HCT116 (cell line): ENCODE data around the gene FAM78B. TPM values are rescaled to one million over a fixed set of nuclear protein-coding genes. Genes with fewer than 3 reads are reported as not detected.

Experiments
- ATAC-seq: fragments of 200-7000 bp; cut with Tn5 transposase; 2 replicates; pipeline ENCODE4 v1.9.1; 2020; ENCODE audit warnings: mild to moderate bottlenecking, moderate library complexity
- BruUV-seq: library from RNA; stranded (reverse); fragments of 400-500 nt; replicated peaks from 2 replicates; lab custom pipeline; 2021; lab: Mats Ljungman, UMichigan
- CTCF ChIA-PET: fragments of 300-600 bp; sonication (Branson Sonifier 250); formaldehyde crosslinking; loops from one replicate; lab custom pipeline; 2021; ENCODE audit warnings: antibody characterized with exemption; lab: Charles Lee
- POLR2A ChIA-PET: fragments of 300-600, 350-600 bp; sonication (Branson Sonifier 250); formaldehyde crosslinking; loops from one replicate; lab custom pipeline; 2021; ENCODE audit warnings: antibody characterized with exemption; lab: Charles Lee
- RAD21 ChIA-PET, 2 experiments: fragments of 300-600 bp; sonication (Branson Sonifier 250); formaldehyde crosslinking; loops; one replicate each; lab custom pipeline; 2023; ENCODE audit warnings: low total read pairs in 2 of 2; ENCODE audit not compliant: uncharacterized antibody in 2 of 2, unreplicated experiment in 2 of 2, low non-redundant PET in 1 of 2; lab: Charles Lee
- DNase-seq: peaks from one replicate; pipeline ENCODE4 v3.0.0-alpha.2; 2010; ENCODE audit warnings: low read depth, low spot score
- H2AFZ ChIP-seq: fragments of 200-600 bp; shearing (Covaris generic), sonication (generic); 2 replicates; pipeline ENCODE4 v1.6.1; 2017; ENCODE audit warnings: low read depth, mixed run types, mixed read lengths, antibody characterized with exemption, low read length; ENCODE audit not compliant: poor library complexity, severe bottlenecking
- H3K27ac ChIP-seq: 2 replicates; pipeline ENCODE4 v1.5.1; 2012; ENCODE audit warnings: low read depth, low read length
- H3K27me3 ChIP-seq: fragments of 200-600 bp; sonication (generic); 2 replicates; pipeline ENCODE4 v1.6.1; 2016; ENCODE audit warnings: mixed run types, low read length, mixed read lengths; ENCODE audit not compliant: insufficient read depth
- H3K36me3 ChIP-seq, 2 experiments: fragments of 200-500 bp in 1 of 2; fragments of 200-600 bp in 1 of 2; sonication (Bioruptor generic) in 1 of 2; sonication (generic) in 1 of 2; 2 replicates each; pipeline versions ENCODE4 v1.5.1 to v1.6.1; 2014 to 2016; ENCODE audit warnings: low read length in 2 of 2, inconsistent platforms in 1 of 2, mixed read lengths in 1 of 2, mixed run types in 1 of 2; ENCODE audit not compliant: insufficient read depth in 2 of 2, control insufficient read depth in 1 of 2
- H3K4me1 ChIP-seq, 2 experiments: fragments of 200-600 bp in 1 of 2; sonication (generic) in 1 of 2; 2 replicates each; pipeline versions ENCODE4 v1.5.1 to v1.6.1; 2012 to 2017; ENCODE audit warnings: low read length in 2 of 2, inconsistent platforms in 1 of 2, mild to moderate bottlenecking in 1 of 2, mixed read lengths in 1 of 2, mixed run types in 1 of 2, moderate library complexity in 1 of 2; ENCODE audit not compliant: insufficient read depth in 2 of 2, control insufficient read depth in 1 of 2
- H3K4me2 ChIP-seq: fragments of 200-600 bp; sonication (generic); 2 replicates; pipeline ENCODE4 v1.6.1; 2017; ENCODE audit warnings: mixed run types, low read length, mixed read lengths
- H3K4me3 ChIP-seq, 2 experiments: fragments of 200-600 bp in 1 of 2; sonication (generic) in 1 of 2; replicated peaks in 1 of 2; 2 replicates each; pipeline ENCODE4 v1.5.1; 2011 to 2016; ENCODE audit warnings: low read length in 2 of 2, control low read depth in 1 of 2, low read depth in 1 of 2, mild to moderate bottlenecking in 1 of 2, mixed read lengths in 1 of 2, mixed run types in 1 of 2
- H3K79me2 ChIP-seq: fragments of 200-600 bp; sonication (generic); 2 replicates; pipeline ENCODE4 v1.6.1; 2017; ENCODE audit warnings: mild to moderate bottlenecking, mixed run types, low read length, moderate library complexity, mixed read lengths; ENCODE audit not compliant: insufficient read depth
- H3K9ac ChIP-seq: fragments of 200-600 bp; sonication (generic); 2 replicates; pipeline ENCODE4 v1.6.1; 2016; ENCODE audit warnings: low read length, mixed read lengths
- H3K9me2 ChIP-seq: fragments of 200-600 bp; sonication (generic), shearing (Covaris generic); 2 replicates; pipeline ENCODE4 v1.6.1; 2017; ENCODE audit warnings: mixed run types, mild to moderate bottlenecking, moderate library complexity; ENCODE audit not compliant: insufficient read depth
- H3K9me3 ChIP-seq, 2 experiments: fragments of 200-500 bp in 1 of 2; fragments of 200-600 bp in 1 of 2; sonication (Bioruptor generic) in 1 of 2; sonication (generic) in 1 of 2; 2 replicates each; pipeline ENCODE4 v1.6.1; 2014 to 2017; ENCODE audit warnings: low read length in 2 of 2, mixed read lengths in 2 of 2, inconsistent platforms in 1 of 2, low read depth in 1 of 2, mild to moderate bottlenecking in 1 of 2, mixed run types in 1 of 2, moderate library complexity in 1 of 2; ENCODE audit not compliant: control insufficient read depth in 1 of 2, insufficient read depth in 1 of 2
- H4K20me1 ChIP-seq: fragments of 200-600 bp; sonication (generic), shearing (Covaris generic); 2 replicates; pipeline ENCODE4 v1.6.1; 2017; ENCODE audit warnings: mixed run types, mild to moderate bottlenecking, moderate library complexity; ENCODE audit not compliant: insufficient read depth
- CBX3 ChIP-seq: IDR thresholded peaks from 2 replicates; pipeline ENCODE4 v1.6.1; 2012; ENCODE audit warnings: low read depth
- CEBPB ChIP-seq: IDR thresholded peaks from 2 replicates; pipeline ENCODE4 v1.6.1; 2012; ENCODE audit warnings: low read depth
- EGR1 ChIP-seq: IDR thresholded peaks from 2 replicates; pipeline ENCODE4 v1.6.1; 2012; ENCODE audit warnings: low read depth
- EZH2 ChIP-seq: fragments of 200-600 bp; sonication (generic); IDR thresholded peaks from 2 replicates; pipeline ENCODE4 v1.6.1; 2017; ENCODE audit warnings: antibody characterized with exemption, mixed run types
- EZH2phosphoT487 ChIP-seq: fragments of 200-600 bp; IDR thresholded peaks from 2 replicates; pipeline ENCODE4 v1.6.1; 2018; ENCODE audit warnings: antibody characterized with exemption, borderline replicate concordance
- FOSL1 ChIP-seq: IDR thresholded peaks from 2 replicates; pipeline ENCODE4 v1.6.1; 2012; ENCODE audit warnings: low read depth
- POLR2AphosphoS5 ChIP-seq: IDR thresholded peaks from 2 replicates; pipeline ENCODE4 v1.6.1; 2011; ENCODE audit warnings: mild to moderate bottlenecking, low read depth, low read length, moderate library complexity
- RAD21 ChIP-seq: IDR thresholded peaks from 2 replicates; pipeline ENCODE4 v1.6.1; 2012; ENCODE audit warnings: low read depth, mild to moderate bottlenecking
- SP1 ChIP-seq: IDR thresholded peaks from 2 replicates; pipeline ENCODE4 v1.6.1; 2012; ENCODE audit warnings: low read depth
- YY1 ChIP-seq: IDR thresholded peaks from 2 replicates; pipeline ENCODE4 v1.6.1; 2011; ENCODE audit warnings: low read length, low read depth, moderate library complexity, mild to moderate bottlenecking; ENCODE audit not compliant: insufficient replicate concordance; ENCODE audit errors: extremely low read depth
- ZNF274 ChIP-seq: fragments of 200-500 bp; sonication (Bioruptor generic); IDR thresholded peaks from 2 replicates; pipeline ENCODE4 v1.6.1; 2014; ENCODE audit warnings: mild to moderate bottlenecking, low read depth, low read length, inconsistent platforms
- intact Hi-C: fragments of 100-400 bp; cut with micrococcal nuclease; formaldehyde crosslinking; loops from 2 replicates; pipeline ENCODE4 v1.10.0; 2022
- total RNA-seq: library from RNA; stranded (reverse); gene quantifications from one replicate; pipeline ENCODE4 v1.2.1, GENCODE V29; 2021; ENCODE audit not compliant: unreplicated experiment
- TF ChIP-seq, protein P1 (sequence below): IDR thresholded peaks from 2 replicates; pipeline ENCODE4 v1.6.1; 2012
- TF ChIP-seq, protein P2 (sequence below), 3 experiments: fragments of 200-600 bp in 1 of 3; sonication (generic) in 1 of 3; IDR thresholded peaks in 2 of 3; conservative IDR thresholded peaks in 1 of 3; 2 replicates each; pipeline ENCODE4 v1.5.1; 2012 to 2017; ENCODE audit warnings: low read depth in 2 of 3, low read length in 2 of 3, antibody characterized with exemption in 1 of 3, borderline replicate concordance in 1 of 3, control low read depth in 1 of 3, mild to moderate bottlenecking in 1 of 3, mixed read lengths in 1 of 3, mixed run types in 1 of 3, moderate library complexity in 1 of 3; ENCODE audit not compliant: insufficient read depth in 1 of 3
- TF ChIP-seq, protein P3 (sequence below): IDR thresholded peaks from 2 replicates; pipeline ENCODE4 v1.6.1; 2012
- TF ChIP-seq, protein P4 (sequence below): IDR thresholded peaks from 2 replicates; pipeline ENCODE4 v1.6.1; 2011; ENCODE audit warnings: mild to moderate bottlenecking, low read length, moderate library complexity; ENCODE audit not compliant: insufficient replicate concordance; ENCODE audit errors: extremely low read depth

Gene FAM78B
- total RNA-seq, 1 experiment from 2014 or later = 1.4 TPM

DNA sequence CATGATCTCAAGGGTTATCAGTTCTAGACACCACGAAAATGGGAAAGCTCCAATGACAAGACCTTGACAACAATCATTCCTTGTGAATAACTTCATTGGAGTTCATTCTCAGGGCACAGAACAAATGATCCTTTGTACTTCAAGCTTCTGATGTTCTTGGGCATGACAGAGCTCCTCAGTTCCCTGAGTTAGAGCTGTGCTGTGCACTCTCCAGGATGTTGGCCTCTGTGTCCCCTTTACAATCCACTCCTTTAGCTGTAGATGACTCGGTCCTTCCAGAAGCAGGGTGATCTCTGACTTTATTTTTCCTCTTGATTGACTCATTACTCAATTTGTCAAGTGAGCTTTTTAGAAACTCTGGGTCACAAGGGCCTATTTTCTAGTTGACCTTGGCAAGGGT is 3.9 kb upstream of the FAM78B start:
- peak; percentile 52; the same call in 1 of the 2 replicates for ATAC-seq
- Histone ChIP-seq H3K4me3 (no peak overlapping the region), H2AFZ (no peak overlapping the region), H3K9me2 (no peaks in the 10 kb centered on the region), H3K9ac (no peak overlapping the region), H3K36me3 (no peaks in the 10 kb centered on the region), H4K20me1 (no peaks in the 10 kb centered on the region), H3K9me3 (no peaks in the 10 kb centered on the region), H3K27ac (no peak overlapping the region), H3K4me1 (peaks cover 0 to 40% of the 10 kb centered on the region in 2 experiments; a peak in 3 of 4 replicates), H3K4me2 (peak overlapping the region; percentile 13; the same call in 1 of the 2 replicates), H3K79me2 (no peaks in the 10 kb centered on the region), H3K27me3 (0 out of 2 replicates have a peak, but pooled peaks cover 6% of the 10 kb centered on the region)
- ChIA-PET RAD21 (no interaction called here), POLR2A (no interaction called here), CTCF (no interaction called here)
- TF ChIP-seq, protein P1, sequence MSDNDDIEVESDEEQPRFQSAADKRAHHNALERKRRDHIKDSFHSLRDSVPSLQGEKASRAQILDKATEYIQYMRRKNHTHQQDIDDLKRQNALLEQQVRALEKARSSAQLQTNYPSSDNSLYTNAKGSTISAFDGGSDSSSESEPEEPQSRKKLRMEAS = no peak
- TF ChIP-seq FOSL1 (peak; percentile 28; the same call in 1 of the 2 replicates), SP1 (peak; percentile 40)
- intact Hi-C loops = loop anchor here (10.0 kb wide), 1 partner anchor 246 kb away; no protein-coding TSS in a partner anchor
- peak; percentile 57 for DNase-seq
- BruUV-seq = no TSS peak

DNA sequence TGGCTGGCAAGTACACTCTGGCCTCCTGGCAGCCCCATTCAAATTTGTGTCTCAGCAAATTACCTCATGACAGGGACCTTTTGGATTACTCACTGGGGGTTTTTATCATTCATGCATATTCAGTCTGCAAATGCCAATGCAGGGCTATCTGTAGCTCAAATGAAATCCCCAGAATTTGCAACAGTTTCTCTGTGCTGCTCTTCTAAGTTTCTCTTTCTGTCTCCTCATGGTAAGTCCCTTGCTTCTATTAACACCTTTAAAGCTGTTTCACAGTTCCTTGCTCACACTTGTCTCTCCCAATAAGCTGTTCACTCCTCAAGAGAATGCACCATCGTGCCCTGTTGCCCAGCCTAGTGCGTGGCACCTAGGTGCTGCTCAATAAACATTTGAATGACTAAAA is 3.3 kb upstream of the FAM78B start:
- POLR2A ChIA-PET = no interaction called here
- TF ChIP-seq SP1 (no peak), CEBPB (no peak), YY1 (no peak), EZH2phosphoT487 (no peak), RAD21 (no peak), CBX3 (no peak), EZH2 (no peak), ZNF274 (no peak), EGR1 (no peak), POLR2AphosphoS5 (no peak)
- TF ChIP-seq, protein P1 = no peak
- TF ChIP-seq, protein P2, sequence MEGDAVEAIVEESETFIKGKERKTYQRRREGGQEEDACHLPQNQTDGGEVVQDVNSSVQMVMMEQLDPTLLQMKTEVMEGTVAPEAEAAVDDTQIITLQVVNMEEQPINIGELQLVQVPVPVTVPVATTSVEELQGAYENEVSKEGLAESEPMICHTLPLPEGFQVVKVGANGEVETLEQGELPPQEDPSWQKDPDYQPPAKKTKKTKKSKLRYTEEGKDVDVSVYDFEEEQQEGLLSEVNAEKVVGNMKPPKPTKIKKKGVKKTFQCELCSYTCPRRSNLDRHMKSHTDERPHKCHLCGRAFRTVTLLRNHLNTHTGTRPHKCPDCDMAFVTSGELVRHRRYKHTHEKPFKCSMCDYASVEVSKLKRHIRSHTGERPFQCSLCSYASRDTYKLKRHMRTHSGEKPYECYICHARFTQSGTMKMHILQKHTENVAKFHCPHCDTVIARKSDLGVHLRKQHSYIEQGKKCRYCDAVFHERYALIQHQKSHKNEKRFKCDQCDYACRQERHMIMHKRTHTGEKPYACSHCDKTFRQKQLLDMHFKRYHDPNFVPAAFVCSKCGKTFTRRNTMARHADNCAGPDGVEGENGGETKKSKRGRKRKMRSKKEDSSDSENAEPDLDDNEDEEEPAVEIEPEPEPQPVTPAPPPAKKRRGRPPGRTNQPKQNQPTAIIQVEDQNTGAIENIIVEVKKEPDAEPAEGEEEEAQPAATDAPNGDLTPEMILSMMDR (IDR thresholded peaks at IDR 0.05 in 2 of 3, conservative IDR thresholded peaks at IDR 0.05 in 1 of 3; ENCODE audit: borderline replicate concordance in 1 of 3, insufficient read depth in 1 of 3, low read depth in 2 of 3, low read length in 2 of 3) = no peak
- TF ChIP-seq, protein P3, sequence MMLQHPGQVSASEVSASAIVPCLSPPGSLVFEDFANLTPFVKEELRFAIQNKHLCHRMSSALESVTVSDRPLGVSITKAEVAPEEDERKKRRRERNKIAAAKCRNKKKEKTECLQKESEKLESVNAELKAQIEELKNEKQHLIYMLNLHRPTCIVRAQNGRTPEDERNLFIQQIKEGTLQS = no peak
- TF ChIP-seq, protein P4, sequence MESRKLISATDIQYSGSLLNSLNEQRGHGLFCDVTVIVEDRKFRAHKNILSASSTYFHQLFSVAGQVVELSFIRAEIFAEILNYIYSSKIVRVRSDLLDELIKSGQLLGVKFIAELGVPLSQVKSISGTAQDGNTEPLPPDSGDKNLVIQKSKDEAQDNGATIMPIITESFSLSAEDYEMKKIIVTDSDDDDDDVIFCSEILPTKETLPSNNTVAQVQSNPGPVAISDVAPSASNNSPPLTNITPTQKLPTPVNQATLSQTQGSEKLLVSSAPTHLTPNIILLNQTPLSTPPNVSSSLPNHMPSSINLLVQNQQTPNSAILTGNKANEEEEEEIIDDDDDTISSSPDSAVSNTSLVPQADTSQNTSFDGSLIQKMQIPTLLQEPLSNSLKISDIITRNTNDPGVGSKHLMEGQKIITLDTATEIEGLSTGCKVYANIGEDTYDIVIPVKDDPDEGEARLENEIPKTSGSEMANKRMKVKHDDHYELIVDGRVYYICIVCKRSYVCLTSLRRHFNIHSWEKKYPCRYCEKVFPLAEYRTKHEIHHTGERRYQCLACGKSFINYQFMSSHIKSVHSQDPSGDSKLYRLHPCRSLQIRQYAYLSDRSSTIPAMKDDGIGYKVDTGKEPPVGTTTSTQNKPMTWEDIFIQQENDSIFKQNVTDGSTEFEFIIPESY = no peak

More for the DNA sequence above, 3.3 kb upstream of the FAM78B start:
- Histone ChIP-seq H3K79me2 (no peaks in the 10 kb centered on the region), H3K27me3 (0 out of 2 replicates have a peak, but pooled peaks cover 6% of the 10 kb centered on the region), H4K20me1 (no peaks in the 10 kb centered on the region), H3K9ac (no peak overlapping the region), H3K4me2 (0 out of 2 replicates have a peak overlapping the region, but pooled peaks have one; percentile 13), H3K27ac (no peak overlapping the region), H3K9me2 (no peaks in the 10 kb centered on the region), H3K4me1 (peaks cover 0 to 40% of the 10 kb centered on the region in 2 experiments; a peak in 3 of 4 replicates), H3K36me3 (no peaks in the 10 kb centered on the region), H3K4me3 (no peak overlapping the region), H3K9me3 (no peaks in the 10 kb centered on the region), H2AFZ (no peak overlapping the region)
- DNase-seq = no peak
- intact Hi-C loops = loop anchor here (10.0 kb wide), 1 partner anchor 245 kb away; no protein-coding TSS in a partner anchor
- ATAC-seq = no peak
- ChIA-PET RAD21 (no interaction called here), CTCF (no interaction called here)
- BruUV-seq = no TSS peak
